Neuronal stem cell (in vitro differentiated cells): ENCODE measurements around the gene RBM42.
A peak's percentile ranks its signal among the peaks of the same experiment; 100 is the strongest.

Experiments used
- DNase-seq: peaks from one replicate; pipeline ENCODE4 v3.0.0-alpha.2; 2013; ENCODE audit warnings: low spot score
- H2AFZ ChIP-seq: one replicate; pipeline ENCODE4 v1.6.1; 2013; ENCODE audit warnings: mild to moderate bottlenecking, low read length, inconsistent platforms
- H2AK5ac ChIP-seq: 2 replicates; pipeline ENCODE4 v1.6.1; 2013; ENCODE audit warnings: low read depth, mild to moderate bottlenecking, inconsistent platforms, low read length, moderate library complexity, mixed read lengths
- H2BK120ac ChIP-seq: 2 replicates; pipeline ENCODE4 v1.6.1; 2013; ENCODE audit warnings: low read depth, mild to moderate bottlenecking, inconsistent platforms, low read length, moderate library complexity, mixed read lengths
- H2BK12ac ChIP-seq: one replicate; pipeline ENCODE4 v1.6.1; 2013; ENCODE audit warnings: low read length, inconsistent platforms
- H2BK15ac ChIP-seq: 2 replicates; pipeline ENCODE4 v1.6.1; 2013; ENCODE audit warnings: mild to moderate bottlenecking, low read length, inconsistent platforms, mixed read lengths
- H2BK5ac ChIP-seq: one replicate; pipeline ENCODE4 v1.6.1; 2013; ENCODE audit warnings: inconsistent platforms, mild to moderate bottlenecking, low read length, moderate library complexity
- H3K14ac ChIP-seq: one replicate; pipeline ENCODE4 v1.6.1; 2013; ENCODE audit warnings: low read length, inconsistent platforms
- H3K18ac ChIP-seq: 2 replicates; pipeline ENCODE4 v1.6.1; 2013; ENCODE audit warnings: low read length, inconsistent platforms
- H3K23ac ChIP-seq: 2 replicates; pipeline ENCODE4 v1.6.1; 2013; ENCODE audit warnings: low read depth, mild to moderate bottlenecking, mixed read lengths, low read length, inconsistent platforms; ENCODE audit not compliant: poor library complexity
- H3K27ac ChIP-seq: replicated peaks from 3 replicates; pipeline ENCODE4 v1.5.1; 2013; ENCODE audit warnings: low read length, inconsistent platforms
- H3K27me3 ChIP-seq, 3 experiments: 2 replicates each; pipeline ENCODE4 v1.6.1; 2013; ENCODE audit warnings: low read length in 3 of 3, mild to moderate bottlenecking in 2 of 3, inconsistent platforms in 1 of 3, low read depth in 1 of 3, mixed read lengths in 1 of 3, moderate library complexity in 1 of 3; ENCODE audit not compliant: control insufficient read depth in 3 of 3, insufficient read depth in 3 of 3
- H3K36me3 ChIP-seq, 2 donors: replicated peaks in 1 of 2; 2 replicates each; pipeline ENCODE4 v1.6.1; 2013; ENCODE audit warnings: low read length in 2 of 2; ENCODE audit not compliant: control insufficient read depth in 2 of 2, insufficient read depth in 2 of 2
- H3K4ac ChIP-seq: 2 replicates; pipeline ENCODE4 v1.6.1; 2013; ENCODE audit warnings: inconsistent platforms, mild to moderate bottlenecking, low read length, moderate library complexity
- H3K4me1 ChIP-seq, 2 donors: 1 replicate in 1 of 2; 2 replicates in 1 of 2; pipeline ENCODE4 v1.6.1; 2013; ENCODE audit warnings: low read length in 2 of 2, low read depth in 1 of 2; ENCODE audit not compliant: control insufficient read depth in 2 of 2, insufficient read depth in 1 of 2
- H3K4me2 ChIP-seq: one replicate; pipeline ENCODE4 v1.6.1; 2013; ENCODE audit warnings: mild to moderate bottlenecking, low read length, inconsistent platforms; ENCODE audit not compliant: insufficient read depth, poor library complexity, severe bottlenecking
- H3K4me3 ChIP-seq, 2 donors: 2 replicates each; pipeline ENCODE4 v1.5.1; 2013; ENCODE audit warnings: low read length in 2 of 2, mild to moderate bottlenecking in 2 of 2, inconsistent platforms in 1 of 2, moderate library complexity in 1 of 2
- H3K79me1 ChIP-seq: one replicate; pipeline ENCODE4 v1.6.1; 2013; ENCODE audit warnings: low read depth, mild to moderate bottlenecking, inconsistent platforms, low read length, moderate library complexity
- H3K9ac ChIP-seq: one replicate; pipeline ENCODE4 v1.6.1; 2013; ENCODE audit warnings: mild to moderate bottlenecking, low read depth, low read length, inconsistent platforms; ENCODE audit not compliant: poor library complexity
- H3K9me3 ChIP-seq, 2 donors: replicated peaks in 1 of 2; 2 replicates each; pipeline versions ENCODE3 to v1.6.1; 2013; ENCODE audit warnings: low read length in 2 of 2, mild to moderate bottlenecking in 2 of 2, inconsistent platforms in 1 of 2, low read depth in 1 of 2, mixed read lengths in 1 of 2, moderate library complexity in 1 of 2; ENCODE audit not compliant: control insufficient read depth in 2 of 2, insufficient read depth in 1 of 2
- H4K8ac ChIP-seq: one replicate; pipeline ENCODE4 v1.6.1; 2013; ENCODE audit warnings: low read depth, mild to moderate bottlenecking, inconsistent platforms, low read length, moderate library complexity
- H4K91ac ChIP-seq: one replicate; pipeline ENCODE4 v1.6.1; 2013; ENCODE audit warnings: low read length, low read depth, mild to moderate bottlenecking, inconsistent platforms; ENCODE audit not compliant: poor library complexity
- WGBS, 2 donors: extraction: QIAGEN DNeasy Blood & Tissue Kit; methylation state at CpG; one replicate each; pipeline ENCODE4 v1.1.7; 2013; ENCODE audit warnings: missing lambda C conversion rate in 2 of 2, mixed read lengths in 1 of 2; ENCODE audit not compliant: insufficient read length in 2 of 2, insufficient replicate concordance in 1 of 2; ENCODE audit errors: extremely low coverage in 2 of 2; 5-methylcytosine and 5-hydroxymethylcytosine counted together

RBM42 gene

GRCh38 chr19:35645680-35646511 is 17.1 kb downstream of the RBM42 start:
- H3K27me3 ChIP-seq: peaks cover 0 to 6% (median 0%) of the 10 kb centered on the region in 3 experiments

GRCh38 chr19:35648017-35648961 is 19.5 kb downstream of the RBM42 start, which contains the start of gene COX6B1:
TSS of gene COX6B1 (plus strand) at chr19:35648323. CDS start at chr19:35651244, 2,921 bp downstream.
- no peak within 1 kb of the TSS for H4K8ac ChIP-seq
- peak within 1 kb of the TSS; percentile 82 for H3K4me2 ChIP-seq
- H3K4me1 ChIP-seq: peaks cover 8 to 12% of the 10 kb centered on the region in 2 donors
- no peak within 1 kb of the TSS for H2BK15ac ChIP-seq
- H3K4ac ChIP-seq: no peak within 1 kb of the TSS
- H2AK5ac ChIP-seq: peak within 1 kb of the TSS; percentile 41
- peak within 1 kb of the TSS; percentile 89 for H3K9ac ChIP-seq
- no peak within 1 kb of the TSS for H3K27ac ChIP-seq
- H3K23ac ChIP-seq: no peak within 1 kb of the TSS
- peak within 1 kb of the TSS; percentile 85 for H2AFZ ChIP-seq
- H3K27me3 ChIP-seq: peaks cover 0 to 6% (median 0%) of the 10 kb centered on the region in 3 experiments
- H2BK12ac ChIP-seq: no peak within 1 kb of the TSS
- H3K4me3 ChIP-seq: peak within 1 kb of the TSS; percentile 81 to 92
- no peak within 1 kb of the TSS for H2BK120ac ChIP-seq
- WGBS, 2 donors: no CpG with 5 or more reads among the region's 46 CpGs
- H3K36me3 ChIP-seq: peaks cover 7 to 28% of the 10 kb centered on the region in 2 donors
- H2BK5ac ChIP-seq: no peak within 1 kb of the TSS
- H3K14ac ChIP-seq: peak within 1 kb of the TSS; percentile 41
- DNase-seq: peak; percentile 88
- no peak within 1 kb of the TSS for H4K91ac ChIP-seq
- peak within 1 kb of the TSS; percentile 72 for H3K18ac ChIP-seq
- no peaks in the 10 kb centered on the region for H3K9me3 ChIP-seq
- peaks cover 2% of the 10 kb centered on the region for H3K79me1 ChIP-seq

More at GRCh38 chr19:35645680-35646511, 17.1 kb downstream of the RBM42 start:
- Histone ChIP-seq H3K14ac (no peak overlapping the region), H2BK5ac (no peak overlapping the region), H3K27ac (no peak overlapping the region), H3K9me3 (no peaks in the 10 kb centered on the region), H3K9ac (no peak overlapping the region), H3K79me1 (peaks cover under 1% of the 10 kb centered on the region), H2BK12ac (peak overlapping the region; percentile 8), H3K18ac (peak overlapping the region; percentile 25), H3K4me2 (no peak overlapping the region), H2BK120ac (no peak overlapping the region), H3K23ac (no peak overlapping the region), H3K36me3 (peaks cover 2 to 13% of the 10 kb centered on the region in 2 donors), H3K4me1 (peaks cover 17 to 25% of the 10 kb centered on the region in 2 donors), H3K4ac (no peak overlapping the region), H4K8ac (no peak overlapping the region), H2BK15ac (no peak overlapping the region), H2AFZ (peak overlapping the region; percentile 99), H3K4me3 (no peak overlapping the region), H4K91ac (no peak overlapping the region), H2AK5ac (peak overlapping the region; percentile 77)
- no peak for DNase-seq
- WGBS, 2 donors: no CpG with 5 or more reads among the region's 7 CpGs

GRCh38 chr19:35650581-35650980 is 21.7 kb downstream of the RBM42 start:
- Histone ChIP-seq H3K36me3 (peaks cover 11 to 46% of the 10 kb centered on the region in 2 donors), H3K27ac (no peak overlapping the region), H3K14ac (no peak overlapping the region), H4K8ac (no peak overlapping the region), H3K27me3 (peaks cover 0 to 2% (median 0%) of the 10 kb centered on the region in 3 experiments), H3K9me3 (no peaks in the 10 kb centered on the region), H2AFZ (no peak overlapping the region), H3K4me1 (peaks cover 3 to 4% of the 10 kb centered on the region in 2 donors), H3K4me3 (no peak overlapping the region), H2BK15ac (no peak overlapping the region), H3K4ac (no peak overlapping the region), H3K23ac (no peak overlapping the region), H2BK120ac (no peak overlapping the region), H3K79me1 (peaks cover 2% of the 10 kb centered on the region), H2BK12ac (no peak overlapping the region), H2AK5ac (no peak overlapping the region), H3K18ac (no peak overlapping the region), H2BK5ac (no peak overlapping the region), H4K91ac (no peak overlapping the region), H3K4me2 (no peak overlapping the region), H3K9ac (no peak overlapping the region)
- no peak for DNase-seq
- no CpG with 5 or more reads among the region's 9 CpGs for WGBS, 2 donors
